ENCODE measurements around the gene CDC42SE2.

GRCh38 chr5:131381021-131381420 lies 117.2 kb downstream of the CDC42SE2 start:
- no peak for TF ChIP-seq CTCF (IDR thresholded peaks at IDR 0.05)
- no peak for TF ChIP-seq POLR2AphosphoS5 (IDR thresholded peaks at IDR 0.05)
